GM06990 (cell line): ENCODE data around the gene NKAIN1.
"Not testable (repeated sequence)": the region's sequence is repeated elsewhere in the genome, so short reads cannot be mapped to it uniquely, and the experiment has no call there.

ENCODE experiments used
- DNase-seq: peaks from one replicate; pipeline ENCODE4 v3.0.0-alpha.2; 2011; ENCODE audit not compliant: insufficient read length; ENCODE audit errors: extremely low read depth
- H3K27me3 ChIP-seq: replicated peaks from 2 replicates; pipeline ENCODE4 v1.6.0; 2011; ENCODE audit warnings: low read length; ENCODE audit not compliant: control insufficient read depth, insufficient read depth
- H3K36me3 ChIP-seq: 2 replicates; pipeline ENCODE4 v1.5.1; 2011; ENCODE audit warnings: low read length; ENCODE audit not compliant: control insufficient read depth, insufficient read depth
- H3K4me3 ChIP-seq: replicated peaks from 2 replicates; pipeline ENCODE4 v1.5.1; 2011; ENCODE audit warnings: low read depth, mild to moderate bottlenecking, control low read depth, low read length
- CTCF ChIP-seq: IDR thresholded peaks from 2 replicates; pipeline ENCODE4 v1.5.1; 2011; ENCODE audit warnings: low read length, control low read depth, mild to moderate bottlenecking, inconsistent platforms; ENCODE audit not compliant: insufficient read depth, poor library complexity, severe bottlenecking

NKAIN1 gene

GRCh38 chr1:31140299-31140698, 99.4 kb downstream of the NKAIN1 start:
- DNase-seq: no peak
- TF ChIP-seq CTCF: no peak
- Histone ChIP-seq H3K4me3 (no peak overlapping the region), H3K27me3 (no peaks in the 10 kb centered on the region), H3K36me3 (no peaks in the 10 kb centered on the region)

GRCh38 chr1:31138797-31139521, 100.7 kb downstream of the NKAIN1 start:
- not testable (repeated sequence) for H3K36me3 ChIP-seq, H3K4me3 ChIP-seq, DNase-seq, H3K27me3 ChIP-seq

GRCh38 chr1:31137873-31138272, 101.8 kb downstream of the NKAIN1 start:
- not testable (repeated sequence) for H3K36me3 ChIP-seq, H3K27me3 ChIP-seq, DNase-seq, H3K4me3 ChIP-seq

- Histone ChIP-seq H3K4me3 (no peak overlapping the region), H3K27me3 (no peaks in the 10 kb centered on the region), H3K36me3 (no peaks in the 10 kb centered on the region)
- no peak for DNase-seq
- no peak for TF ChIP-seq CTCF
Measured at GRCh38 chr1:31135973-31136600, 103.6 kb downstream of the NKAIN1 start.

GRCh38 chr1:31133368-31133767, 106.3 kb downstream of the NKAIN1 start:
- Histone ChIP-seq H3K27me3 (no peaks in the 10 kb centered on the region), H3K36me3 (no peaks in the 10 kb centered on the region)
- TF ChIP-seq CTCF: no peak

More at GRCh38 chr1:31133368-31133767, 106.3 kb downstream of the NKAIN1 start:
- no peak for DNase-seq
- H3K4me3 ChIP-seq: no peak overlapping the region
